GM21619 (cell line): ENCODE measurements around the gene ASB5.
A peak's percentile ranks its signal among the peaks of the same experiment; 100 is the strongest.
"Not testable (repeated sequence)": the region's sequence is repeated elsewhere in the genome, so short reads cannot be mapped to it uniquely, and the experiment has no call there.

ENCODE experiments used
- ATAC-seq: cut with Tn5 transposase; IDR thresholded peaks from one replicate; pipeline ENCODE4 v1.9.1; 2021; ENCODE audit not compliant: unreplicated experiment

ASB5 gene

GRCh38 chr4:176268963-176269362 lies at the start of gene ASB5:
ASB5 (minus strand) TSS chr4:176269222; CDS start chr4:176269108, 114 bp downstream.
- no peak for ATAC-seq

GRCh38 chr4:176313596-176314336 lies 44.7 kb upstream of the ASB5 start:
- no peak for ATAC-seq

GRCh38 chr4:176309772-176310171 lies 40.8 kb upstream of the ASB5 start:
- ATAC-seq = no peak

GRCh38 chr4:176309046-176309445 lies 40.0 kb upstream of the ASB5 start:
- peak; percentile 100 for ATAC-seq

GRCh38 chr4:176308441-176308840 lies 39.4 kb upstream of the ASB5 start:
- ATAC-seq = peak; percentile 42

GRCh38 chr4:176307666-176307930 lies 38.6 kb upstream of the ASB5 start:
- no peak for ATAC-seq

GRCh38 chr4:176306837-176307665 lies 38.0 kb upstream of the ASB5 start:
- no peak for ATAC-seq

GRCh38 chr4:176303938-176304337 lies 34.9 kb upstream of the ASB5 start:
- ATAC-seq = no peak

GRCh38 chr4:176302283-176303275 lies 33.6 kb upstream of the ASB5 start:
- no peak for ATAC-seq

- ATAC-seq = no peak
These were observed 31.5 kb upstream of the ASB5 start for GRCh38 chr4:176300565-176300964.

GRCh38 chr4:176300036-176300435 lies 31.0 kb upstream of the ASB5 start:
- no peak for ATAC-seq

GRCh38 chr4:176298664-176299063 lies 29.6 kb upstream of the ASB5 start:
- no peak for ATAC-seq

GRCh38 chr4:176295907-176296306 lies 26.9 kb upstream of the ASB5 start:
- ATAC-seq = not testable (repeated sequence)

- ATAC-seq = no peak
These were observed 24.6 kb upstream of the ASB5 start for GRCh38 chr4:176293660-176294059.

GRCh38 chr4:176292920-176293319 lies 23.9 kb upstream of the ASB5 start:
- ATAC-seq = no peak

GRCh38 chr4:176291748-176292147 lies 22.7 kb upstream of the ASB5 start:
- ATAC-seq = no peak

GRCh38 chr4:176290520-176290919 lies 21.5 kb upstream of the ASB5 start:
- no peak for ATAC-seq

GRCh38 chr4:176289561-176289960 lies 20.5 kb upstream of the ASB5 start:
- no peak for ATAC-seq

GRCh38 chr4:176288020-176288419 lies 19.0 kb upstream of the ASB5 start:
- ATAC-seq = no peak

GRCh38 chr4:176287546-176287945 lies 18.5 kb upstream of the ASB5 start:
- no peak for ATAC-seq

- ATAC-seq = no peak
These were observed 17.7 kb upstream of the ASB5 start for GRCh38 chr4:176286728-176287127.
